Left renal cortex interstitium (tissue), 4 donors: ENCODE results near the gene PIEZO2. TPM values are rescaled to one million over a fixed set of nuclear protein-coding genes. Genes with fewer than 3 reads are reported as not detected.

Source experiments
- DNase-seq, 4 donors: peaks; one replicate each; pipeline ENCODE4 v3.0.0-alpha.2; 2013; ENCODE audit warnings: low read depth in 4 of 4, low spot score in 2 of 4, missing footprints in 1 of 4
- polyA plus RNA-seq, 4 donors: library from polyadenylated mRNA; unstranded; fragments of 120-200 nt; gene quantifications; one replicate each; pipeline ENCODE4 v1.2.1, GENCODE V29; 2013; ENCODE audit not compliant: insufficient read length in 4 of 4

Gene PIEZO2
- polyA plus RNA-seq, 4 donors: 12.7 to 21.3 (median 16.7) TPM

DNA sequence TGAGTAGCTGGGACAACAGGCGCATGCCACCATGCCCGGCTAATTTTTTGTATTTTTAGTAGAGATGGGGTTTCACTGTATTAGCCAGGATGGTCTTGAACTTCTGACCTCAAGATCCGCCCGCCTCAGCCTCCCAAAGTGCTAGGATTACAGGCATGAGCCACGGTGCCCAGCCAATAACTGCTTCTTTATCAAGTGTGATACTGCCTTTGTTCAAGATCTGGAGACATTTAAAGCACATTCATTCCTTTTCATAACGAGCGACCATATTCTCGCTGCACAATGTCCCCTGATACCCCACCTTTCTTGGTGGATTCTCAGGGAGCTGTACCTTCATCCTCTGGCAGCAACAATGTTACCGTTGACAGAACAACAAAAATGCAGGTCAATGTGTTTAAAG is 75.4 kb downstream of the PIEZO2 start:
- DNase-seq: no peak

GRCh38 chr18:11072632-11073031 is 76.7 kb downstream of the PIEZO2 start:
- no peak for DNase-seq

DNA sequence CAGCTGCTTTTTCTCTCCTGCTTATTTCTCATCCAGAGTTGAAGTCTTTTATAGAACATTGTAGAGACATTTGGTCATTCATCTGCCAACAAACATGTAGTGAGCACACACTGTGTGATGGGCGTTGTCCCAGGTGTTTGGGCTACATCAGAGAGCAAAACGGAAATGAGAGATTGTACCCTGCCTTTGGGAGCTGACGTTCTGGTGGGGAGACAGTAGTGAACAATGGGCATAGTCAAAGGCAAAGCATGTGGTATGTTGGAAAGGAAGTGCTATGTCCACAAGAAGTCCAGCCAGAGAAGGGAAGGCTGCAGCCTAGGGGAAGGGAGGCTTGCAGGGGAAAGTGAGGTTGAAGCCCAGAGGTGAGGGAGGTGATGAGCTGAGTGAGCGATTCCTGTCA is 78.1 kb downstream of the PIEZO2 start:
- no peak for DNase-seq

GRCh38 chr18:11070593-11070992 is 78.8 kb downstream of the PIEZO2 start:
- DNase-seq: no peak

DNA sequence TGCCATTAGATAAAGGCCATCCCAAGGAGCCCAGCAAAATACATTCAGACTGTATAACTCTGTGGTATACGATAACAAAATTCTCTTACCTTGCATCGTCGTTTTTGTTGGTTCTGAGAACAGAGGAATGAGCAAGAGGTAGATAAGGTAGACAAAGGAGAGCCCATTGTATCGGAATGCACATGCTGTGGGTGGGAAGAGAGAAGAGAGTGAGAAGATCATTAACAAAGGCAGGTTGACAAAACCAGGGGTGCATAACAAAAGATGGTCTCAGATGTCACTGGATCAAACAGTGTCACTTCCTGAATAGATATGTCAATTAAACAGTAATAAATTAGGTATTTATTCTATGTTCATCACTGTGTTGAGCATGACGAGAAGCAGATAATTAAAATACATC is 83.3 kb downstream of the PIEZO2 start:
- no peak for DNase-seq

DNA sequence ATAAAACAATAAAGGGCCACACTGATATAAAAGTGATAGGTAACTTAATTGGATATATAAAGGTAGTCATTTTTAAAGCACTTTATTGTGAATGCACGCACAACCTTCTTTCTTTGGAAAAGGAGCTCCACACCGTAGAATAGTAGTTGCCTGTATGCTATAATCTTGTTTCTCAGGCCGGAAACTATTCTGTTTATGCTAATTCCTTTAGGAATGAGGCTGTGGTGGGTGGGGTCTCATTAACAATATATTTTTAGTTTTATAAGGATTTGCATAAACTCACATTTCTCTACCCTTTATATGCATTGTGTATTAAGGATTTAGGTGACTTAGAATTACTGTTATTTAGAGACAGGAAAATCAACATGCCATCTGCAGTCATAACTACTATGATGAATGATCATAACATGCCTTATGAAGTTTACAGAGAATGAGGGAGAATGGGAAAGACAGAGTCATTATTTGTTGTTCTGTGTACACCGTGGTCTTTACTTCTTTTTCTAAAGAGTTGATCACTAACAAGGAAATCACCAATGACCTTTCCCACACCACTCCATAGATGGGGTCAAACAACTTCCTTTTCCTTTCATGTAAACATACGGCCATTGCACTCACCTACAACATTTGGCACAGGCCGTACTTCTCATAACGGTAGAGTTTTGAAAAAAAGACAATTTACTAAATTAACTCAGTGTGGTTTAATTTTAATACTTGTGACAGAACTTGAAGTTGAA is 84.5 kb downstream of the PIEZO2 start:
- DNase-seq: no peak

GRCh38 chr18:11064106-11064505 is 85.3 kb downstream of the PIEZO2 start:
- DNase-seq: no peak

GRCh38 chr18:11055721-11056120 is 93.6 kb downstream of the PIEZO2 start:
- no peak for DNase-seq

DNA sequence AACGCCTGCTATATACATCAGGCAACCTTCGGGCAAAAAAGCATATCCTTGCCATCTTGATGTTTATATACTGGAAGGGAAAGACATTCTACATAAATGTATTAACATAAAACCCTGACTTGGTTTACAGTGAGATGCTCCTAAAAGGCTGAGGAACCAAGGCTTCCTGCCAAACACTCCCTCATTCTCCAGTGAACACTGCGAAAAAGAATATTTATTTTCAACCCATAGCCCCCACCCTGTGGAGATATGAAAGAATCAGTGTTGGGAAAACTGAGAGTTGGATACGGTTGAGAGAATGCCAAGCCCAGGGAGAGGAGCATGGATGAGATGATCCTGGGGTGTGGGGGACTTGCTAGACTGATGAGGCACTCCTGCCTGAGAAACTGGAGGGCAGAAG is 94.9 kb downstream of the PIEZO2 start:
- no peak for DNase-seq

- DNase-seq: no peak
These were observed 96.1 kb downstream of the PIEZO2 start for GRCh38 chr18:11053293-11053692.

DNA sequence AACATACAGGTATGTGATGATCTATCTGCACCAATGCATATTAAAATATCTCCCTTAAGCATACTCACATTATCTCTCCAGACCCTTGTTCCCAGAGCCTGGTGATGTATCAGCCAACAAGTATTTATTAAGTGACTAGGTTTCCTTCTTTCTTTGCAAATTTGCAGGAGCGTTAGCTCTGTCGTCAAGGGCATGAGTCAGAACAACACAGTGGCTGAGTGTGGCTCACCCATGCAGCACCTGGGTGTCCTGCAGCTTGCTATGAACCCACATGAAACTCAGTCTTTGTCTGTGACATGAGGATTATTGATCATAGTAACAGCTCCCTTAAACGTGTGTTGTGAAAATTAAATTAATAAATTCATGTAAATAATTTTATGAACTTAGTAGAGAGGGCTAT is 96.6 kb downstream of the PIEZO2 start:
- no peak for DNase-seq

- DNase-seq: no peak
These were observed 97.9 kb downstream of the PIEZO2 start for GRCh38 chr18:11051462-11051861.

GRCh38 chr18:11050966-11051365 is 98.4 kb downstream of the PIEZO2 start:
- DNase-seq: no peak

GRCh38 chr18:11047817-11048216 is 101.6 kb downstream of the PIEZO2 start:
- DNase-seq: no peak

GRCh38 chr18:11047156-11047555 is 102.2 kb downstream of the PIEZO2 start:
- no peak for DNase-seq

GRCh38 chr18:11046140-11046539 is 103.2 kb downstream of the PIEZO2 start:
- DNase-seq: no peak

GRCh38 chr18:11043694-11044093 is 105.7 kb downstream of the PIEZO2 start:
- no peak for DNase-seq

DNA sequence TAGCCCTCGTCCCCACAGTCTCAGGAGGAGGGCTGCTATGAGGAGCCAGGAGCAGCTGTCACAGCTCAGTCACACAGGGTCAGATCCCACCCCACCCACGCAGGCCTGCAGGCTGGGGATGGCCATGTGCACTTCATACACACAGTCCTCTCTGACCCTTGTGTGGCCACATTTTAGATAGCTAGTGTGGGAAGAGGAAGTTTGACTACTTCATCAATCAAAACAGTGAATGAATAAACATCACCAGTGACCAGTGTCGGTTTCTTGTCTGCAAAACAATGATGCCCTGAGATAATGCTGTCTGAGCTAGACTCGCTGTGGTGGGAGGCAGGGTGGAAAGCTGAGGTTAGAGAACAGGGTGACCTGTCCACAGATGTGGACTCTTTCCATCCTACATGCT is 107.1 kb downstream of the PIEZO2 start:
- no peak for DNase-seq

GRCh38 chr18:11040823-11041656 is 108.3 kb downstream of the PIEZO2 start:
- peak in 3 of 4 donors; percentile 13 to 51 (median 43) for DNase-seq

DNA sequence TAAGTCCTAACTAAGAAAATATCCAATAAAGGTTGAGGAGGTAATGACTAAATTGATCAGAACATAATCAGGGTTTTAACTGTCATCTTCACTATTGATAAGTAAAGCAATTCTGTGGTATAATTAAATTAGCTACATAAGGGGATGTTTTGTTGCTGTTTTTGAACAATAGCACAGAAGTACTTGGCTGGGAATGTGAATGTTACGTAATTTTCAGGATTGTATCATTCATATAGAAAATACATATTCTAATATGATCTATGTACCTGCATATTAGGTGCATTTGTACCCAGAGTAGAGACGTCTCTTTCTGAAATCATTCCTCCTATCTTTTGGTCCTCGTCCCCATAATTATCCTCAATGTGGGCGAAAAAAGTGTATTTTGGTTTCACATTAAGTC is 109.0 kb downstream of the PIEZO2 start:
- DNase-seq: no peak

DNA sequence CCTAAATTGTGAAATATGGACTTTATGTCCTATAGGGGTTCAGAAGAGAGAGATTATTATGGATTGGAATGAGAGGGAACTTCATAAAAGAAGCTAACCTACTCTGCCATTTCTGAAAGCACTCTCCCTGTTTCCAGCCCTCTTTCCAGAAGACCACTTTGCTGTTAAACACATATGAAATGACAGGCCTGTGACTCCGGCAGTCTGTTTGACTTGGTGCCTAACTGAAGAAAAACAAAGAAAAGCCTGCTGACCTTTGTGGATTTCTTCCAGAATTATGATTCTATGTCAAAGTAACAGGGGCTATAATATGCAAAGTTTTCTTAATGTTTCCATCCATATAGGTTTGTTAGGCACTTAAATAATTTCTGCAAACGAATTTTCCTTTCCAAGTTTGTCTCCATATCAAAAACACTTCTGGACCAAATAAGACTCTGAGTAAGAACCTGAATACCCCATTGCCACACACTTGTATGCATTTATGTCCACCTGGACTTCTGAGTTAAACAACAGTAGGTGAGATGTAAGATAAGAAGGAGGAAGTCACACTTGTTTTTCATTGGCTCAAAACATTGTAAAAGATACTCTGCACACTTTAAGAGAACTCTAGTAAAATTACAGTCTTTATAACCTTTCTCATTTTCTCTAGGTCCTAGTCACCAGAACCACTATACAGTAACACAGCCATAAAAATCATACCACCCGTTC is 111.7 kb downstream of the PIEZO2 start:
- no peak for DNase-seq
